Parathyroid adenoma (tissue), 2 donors: ENCODE data around the gene CYSRT1.

Experiments used
- H2AFZ ChIP-seq: fragments of 300-600 bp; sonication (generic); one replicate; pipeline ENCODE4 v1.7.0; 2017; ENCODE audit warnings: antibody characterized with exemption, mild to moderate bottlenecking
- H3K27ac ChIP-seq: fragments of 300-600 bp; sonication (generic); one replicate; pipeline ENCODE4 v1.7.0; 2017
- H3K27me3 ChIP-seq: fragments of 300-600 bp; sonication (generic); one replicate; pipeline ENCODE4 v1.7.0; 2017; ENCODE audit warnings: low read length; ENCODE audit not compliant: control insufficient read depth, insufficient read depth
- H3K36me3 ChIP-seq: fragments of 300-600 bp; sonication (generic); one replicate; pipeline ENCODE4 v1.7.0; 2017; ENCODE audit warnings: low read length; ENCODE audit not compliant: control insufficient read depth, insufficient read depth
- H3K4me1 ChIP-seq: fragments of 300-600 bp; sonication (generic); one replicate; pipeline ENCODE4 v1.7.0; 2017; ENCODE audit warnings: control low read depth
- H3K4me2 ChIP-seq: fragments of 300-600 bp; sonication (generic); one replicate; pipeline ENCODE4 v1.7.0; 2017; ENCODE audit warnings: low read length
- H3K4me3 ChIP-seq: fragments of 300-600 bp; sonication (generic); one replicate; pipeline ENCODE4 v1.7.0; 2017; ENCODE audit warnings: low read depth, low read length
- H3K79me2 ChIP-seq: fragments of 300-600 bp; sonication (generic); one replicate; pipeline ENCODE4 v1.7.0; 2017; ENCODE audit warnings: control low read depth
- H3K9ac ChIP-seq: fragments of 300-600 bp; sonication (generic); one replicate; pipeline ENCODE4 v1.7.0; 2017; ENCODE audit warnings: mild to moderate bottlenecking
- H3K9me3 ChIP-seq: fragments of 300-600 bp; sonication (generic); one replicate; pipeline ENCODE4 v1.7.0; 2017; ENCODE audit warnings: low read length; ENCODE audit not compliant: control insufficient read depth
- CTCF ChIP-seq: fragments of 300-600 bp; sonication (generic); IDR thresholded peaks from one replicate; pipeline ENCODE4 v1.7.0; 2017; ENCODE audit warnings: antibody characterized with exemption, mild to moderate bottlenecking
- donor health status: primary hyperparathyroidism.

CYSRT1 gene

DNA sequence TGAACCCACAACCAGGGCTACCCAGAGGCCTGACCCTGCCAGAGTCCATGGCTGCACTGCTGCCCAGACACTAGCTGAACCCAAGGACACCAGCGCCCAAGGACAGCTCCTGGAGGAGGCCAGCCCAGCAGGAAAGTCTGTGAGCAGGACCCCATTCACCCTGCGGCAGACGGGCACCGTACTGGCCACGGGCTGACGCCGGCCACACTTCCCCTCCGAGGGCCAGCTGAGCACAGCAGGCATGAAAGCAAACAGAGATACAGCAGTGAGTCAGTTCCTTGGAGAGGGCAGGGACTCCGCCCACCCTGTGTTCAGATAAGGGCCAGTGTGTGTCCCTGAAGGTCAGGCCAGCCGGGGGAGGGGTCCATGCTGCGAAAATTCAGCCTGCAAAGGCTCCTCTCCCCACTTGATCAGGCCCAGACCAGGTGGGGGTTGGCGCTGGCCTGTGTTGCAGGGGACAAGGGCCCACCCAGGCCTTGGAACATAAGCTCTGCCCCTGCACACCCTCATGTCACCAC is 6.2 kb upstream of the CYSRT1 start:
- H3K9ac ChIP-seq, result no peak overlapping the region
- no peaks in the 10 kb centered on the region for H3K27me3 ChIP-seq
- H3K4me2 ChIP-seq, result no peak overlapping the region
- H3K4me1 ChIP-seq, result no peaks in the 10 kb centered on the region
- no peaks in the 10 kb centered on the region for H3K79me2 ChIP-seq
- no peak overlapping the region for H3K27ac ChIP-seq
- H3K4me3 ChIP-seq, result no peak overlapping the region
- H2AFZ ChIP-seq, result no peak overlapping the region
- no peaks in the 10 kb centered on the region for H3K9me3 ChIP-seq
- H3K36me3 ChIP-seq, result no peaks in the 10 kb centered on the region
- TF ChIP-seq CTCF, result no peak

DNA sequence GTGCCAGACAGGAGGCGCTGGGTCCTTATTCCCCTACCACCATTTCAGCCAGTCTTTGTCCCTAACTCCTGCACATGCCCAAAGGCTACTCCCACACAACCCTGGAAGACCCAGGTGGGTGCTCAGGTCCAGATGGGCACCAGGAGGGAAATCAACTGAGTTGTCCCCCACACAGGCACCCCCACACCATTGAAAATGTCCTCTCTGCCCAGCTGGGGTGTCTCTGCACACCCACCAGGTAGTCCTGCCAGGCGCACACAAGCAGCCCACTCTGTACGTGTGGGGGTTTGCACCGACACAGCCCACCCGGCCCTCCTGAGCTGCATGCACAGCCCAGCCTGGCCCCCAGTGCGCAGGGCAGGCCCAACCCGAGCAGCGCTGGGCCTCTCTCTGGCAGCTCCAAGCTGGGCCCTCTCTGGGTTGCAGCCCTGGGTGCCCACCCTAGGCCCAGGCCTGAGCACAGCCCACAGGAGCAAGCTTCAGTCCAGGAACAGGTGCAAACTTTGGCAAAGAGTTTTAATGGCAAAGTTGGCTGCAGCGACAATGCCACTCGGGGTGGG is 5.1 kb upstream of the CYSRT1 start:
- Histone ChIP-seq H3K36me3 (no peaks in the 10 kb centered on the region), H3K4me3 (no peak overlapping the region), H3K27me3 (no peaks in the 10 kb centered on the region), H3K9me3 (no peaks in the 10 kb centered on the region), H3K9ac (no peak overlapping the region), H3K79me2 (no peaks in the 10 kb centered on the region), H3K4me2 (no peak overlapping the region), H3K27ac (no peak overlapping the region), H3K4me1 (no peaks in the 10 kb centered on the region), H2AFZ (no peak overlapping the region)
- TF ChIP-seq CTCF, result no peak

- Histone ChIP-seq H3K27ac (no peak overlapping the region), H3K4me1 (no peaks in the 10 kb centered on the region)
Observed at GRCh38 chr9:137220317-137221094, 4.5 kb upstream of the CYSRT1 start.

DNA sequence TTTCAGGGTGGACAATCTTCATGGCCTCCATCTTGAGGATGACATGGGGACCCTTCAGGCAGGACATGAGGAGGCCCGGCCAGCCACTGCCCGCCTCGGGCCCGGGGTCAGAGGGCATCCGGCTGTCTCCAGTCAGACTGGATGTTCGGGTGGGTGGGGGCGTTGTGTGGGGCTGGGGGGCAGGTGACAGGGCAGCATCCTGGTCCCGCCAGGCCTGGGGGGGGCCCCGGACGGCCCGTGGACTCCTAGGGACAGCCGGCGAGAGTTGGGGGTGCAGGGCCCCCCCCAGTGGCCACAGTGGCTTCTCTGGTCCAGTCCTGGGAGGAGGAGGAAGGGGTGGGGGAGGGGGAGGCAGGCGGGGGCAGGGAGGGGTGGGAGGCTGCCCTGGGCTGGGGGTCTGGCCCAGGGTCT is 3.9 kb upstream of the CYSRT1 start:
- Histone ChIP-seq H2AFZ (no peak overlapping the region), H3K9ac (no peak overlapping the region), H3K4me1 (no peaks in the 10 kb centered on the region), H3K27me3 (no peaks in the 10 kb centered on the region), H3K4me3 (no peak overlapping the region), H3K27ac (no peak overlapping the region), H3K79me2 (no peaks in the 10 kb centered on the region), H3K36me3 (no peaks in the 10 kb centered on the region), H3K9me3 (no peaks in the 10 kb centered on the region), H3K4me2 (no peak overlapping the region)
- TF ChIP-seq CTCF, result no peak

More at GRCh38 chr9:137220317-137221094, 4.5 kb upstream of the CYSRT1 start:
- Histone ChIP-seq H3K36me3 (no peaks in the 10 kb centered on the region), H3K9ac (no peak overlapping the region), H3K79me2 (no peaks in the 10 kb centered on the region), H3K9me3 (no peaks in the 10 kb centered on the region), H3K4me3 (no peak overlapping the region), H3K27me3 (no peaks in the 10 kb centered on the region), H3K4me2 (no peak overlapping the region), H2AFZ (no peak overlapping the region)
- no peak for TF ChIP-seq CTCF
